Fibroblast of peridontal ligament (primary cell): Measurements from ENCODE around the gene CPLANE2.
A peak's percentile ranks its signal among the peaks of the same experiment; 100 is the strongest.
"Not testable (repeated sequence)": the region's sequence is repeated elsewhere in the genome, so short reads cannot be mapped to it uniquely, and the experiment has no call there.

Source experiments
- DNase-seq: peaks from one replicate; pipeline ENCODE4 v3.0.0-alpha.2; 2010; ENCODE audit errors: extremely low read depth

The CPLANE2 gene, protein sequence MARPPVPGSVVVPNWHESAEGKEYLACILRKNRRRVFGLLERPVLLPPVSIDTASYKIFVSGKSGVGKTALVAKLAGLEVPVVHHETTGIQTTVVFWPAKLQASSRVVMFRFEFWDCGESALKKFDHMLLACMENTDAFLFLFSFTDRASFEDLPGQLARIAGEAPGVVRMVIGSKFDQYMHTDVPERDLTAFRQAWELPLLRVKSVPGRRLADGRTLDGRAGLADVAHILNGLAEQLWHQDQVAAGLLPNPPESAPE

DNA sequence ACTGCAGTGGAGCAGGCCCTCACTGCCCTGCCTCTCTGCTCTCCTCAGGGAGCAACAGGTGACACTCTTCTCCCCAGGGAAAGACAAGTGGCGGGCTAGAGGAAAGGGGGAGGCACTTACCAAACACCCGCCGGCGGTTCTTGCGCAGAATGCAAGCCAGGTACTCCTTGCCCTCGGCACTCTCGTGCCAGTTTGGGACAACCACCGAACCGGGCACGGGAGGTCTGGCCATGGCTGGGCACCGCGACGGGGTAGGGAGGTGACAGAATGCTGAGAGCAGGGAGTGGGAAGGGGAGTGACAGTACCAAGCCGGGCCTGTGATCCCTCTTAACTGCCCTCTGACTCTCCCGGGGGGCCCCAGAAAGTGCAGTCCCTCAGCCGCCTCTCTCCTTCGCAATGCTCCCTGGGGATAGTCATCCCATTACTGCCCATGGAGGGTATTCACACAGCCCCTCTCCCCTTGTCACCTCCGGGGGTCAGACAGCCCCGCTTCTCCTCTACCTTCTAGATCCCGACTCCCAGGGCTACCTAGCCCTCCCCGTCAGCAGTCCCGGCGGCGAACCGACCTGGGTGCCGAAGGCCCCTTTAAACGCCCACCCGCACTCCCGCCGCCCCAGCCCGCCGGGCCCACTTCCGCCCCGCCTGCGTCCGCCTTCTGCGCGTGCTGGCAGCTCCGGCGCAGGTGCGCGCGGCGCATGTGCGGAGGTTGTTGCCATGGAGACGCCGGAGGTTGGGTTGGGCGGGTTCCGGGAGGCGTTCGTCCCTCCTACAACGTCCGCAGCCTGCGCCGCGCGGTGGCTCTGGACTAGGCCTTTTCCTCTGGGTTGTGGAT is at the start of gene CPLANE2:
CPLANE2 (minus strand) TSS at position 673 of the 832 bp plus-strand sequence; CDS start at position 232, 441 bp downstream.
- peak; percentile 86 for DNase-seq

DNA sequence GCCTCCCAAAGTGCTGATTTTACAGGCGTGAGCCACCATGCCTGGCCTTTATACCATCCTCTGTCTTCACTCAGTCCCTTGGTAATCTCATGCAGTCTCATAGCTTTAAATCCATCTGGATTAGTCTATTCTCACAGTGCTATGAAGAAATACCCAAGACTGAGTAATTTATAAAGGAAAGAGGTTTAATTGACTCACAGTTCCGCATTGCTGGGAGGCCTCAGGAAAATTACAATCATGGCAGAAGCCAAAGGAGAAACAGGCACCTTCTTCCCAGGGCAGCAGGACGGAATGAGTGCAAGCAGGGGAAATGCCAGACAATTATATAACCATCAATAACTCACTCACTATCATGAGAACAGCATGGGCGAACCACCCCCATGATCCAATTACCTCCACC is 49.1 kb upstream of the CPLANE2 start:
- no peak for DNase-seq

DNA sequence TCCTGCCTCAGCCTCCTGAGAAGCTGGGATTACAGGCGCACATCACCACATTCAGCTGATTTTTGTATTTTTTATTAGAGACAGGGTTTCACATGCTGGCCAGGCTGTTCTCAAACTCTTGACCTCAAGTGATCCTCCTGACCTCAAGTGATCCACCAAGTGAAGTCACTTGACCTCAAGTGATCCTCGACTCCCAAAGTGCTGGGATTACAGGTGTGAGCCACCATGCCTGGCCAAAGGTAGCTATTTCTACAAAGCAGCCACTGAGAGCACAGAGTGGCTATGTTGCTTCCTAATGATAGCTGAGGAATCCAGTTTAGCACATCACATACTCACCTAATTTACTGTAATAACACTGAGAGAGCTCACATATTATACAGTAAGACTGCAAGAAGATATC is 44.8 kb upstream of the CPLANE2 start:
- DNase-seq, result no peak

DNA sequence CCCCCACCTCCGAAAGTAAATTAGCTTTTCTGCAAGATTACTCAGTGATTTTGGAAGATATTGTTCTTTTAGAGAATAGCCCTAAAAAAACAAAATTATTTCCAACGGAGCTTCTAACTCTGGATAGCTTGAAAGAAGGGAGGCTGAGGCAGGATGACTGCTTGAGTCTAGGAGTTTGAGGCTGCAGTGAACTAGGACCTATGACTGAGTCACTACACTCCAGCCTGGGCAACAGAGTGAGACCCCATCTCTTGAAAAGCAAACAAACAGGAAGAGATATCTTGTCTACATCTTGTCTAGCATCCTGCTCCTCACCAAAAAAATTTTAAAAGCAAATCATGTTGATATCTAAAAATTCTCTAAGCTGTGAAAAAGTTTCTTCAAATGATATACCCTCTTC is 42.2 kb upstream of the CPLANE2 start:
- DNase-seq, result no peak

DNA sequence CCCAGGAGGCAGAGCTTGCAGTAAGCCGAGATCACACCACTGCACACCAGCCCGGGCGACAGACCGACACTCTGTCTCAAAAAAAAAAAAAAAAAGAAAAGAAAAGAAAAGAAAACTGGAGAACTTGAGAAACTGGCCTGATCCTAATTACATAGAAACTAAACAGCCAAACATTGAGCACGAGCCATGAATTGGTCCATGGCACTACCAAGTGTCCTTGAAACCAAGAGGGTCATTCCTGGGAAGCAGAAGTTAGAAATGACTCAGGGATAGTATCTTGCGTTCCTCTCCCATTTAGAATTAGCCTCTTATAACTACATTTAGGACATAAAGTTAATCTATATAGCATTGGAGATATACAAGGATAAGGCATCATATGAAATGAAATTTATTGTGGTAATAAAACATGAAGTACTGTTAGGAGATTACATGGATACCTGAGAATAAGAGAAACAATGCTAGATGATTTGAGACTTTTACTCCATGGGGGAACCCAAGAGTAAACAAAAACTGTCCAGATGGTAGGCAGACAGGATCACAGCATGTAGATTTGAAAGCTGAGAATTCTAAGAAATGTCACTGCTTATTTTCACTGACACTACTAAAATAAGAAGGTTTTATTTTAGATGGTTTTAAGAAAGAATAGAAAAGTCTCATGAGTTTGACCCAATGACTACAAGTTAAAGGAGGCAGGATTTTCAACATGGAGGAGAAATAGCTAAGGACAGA is 39.5 kb upstream of the CPLANE2 start:
- DNase-seq, result no peak

DNA sequence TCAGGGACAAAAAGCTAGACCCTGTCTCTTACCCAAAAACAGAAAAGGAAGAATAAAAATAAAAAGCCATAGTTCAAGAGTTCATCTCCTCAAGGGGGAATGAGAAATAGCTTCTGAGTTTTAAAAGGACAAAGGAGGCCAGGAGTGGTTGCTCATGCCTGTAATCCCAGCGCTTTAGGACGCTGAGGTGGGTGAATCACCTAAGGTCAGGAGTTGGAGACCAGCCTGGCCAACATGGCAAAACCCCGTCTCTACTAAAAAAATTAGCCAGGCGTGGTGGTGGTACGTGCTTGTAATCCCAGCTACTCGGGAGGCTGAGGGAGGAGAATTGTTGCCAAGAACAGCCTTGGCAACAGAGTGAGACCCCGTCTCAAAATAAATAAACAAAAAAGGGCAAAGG is 38.6 kb upstream of the CPLANE2 start:
- no peak for DNase-seq

DNA sequence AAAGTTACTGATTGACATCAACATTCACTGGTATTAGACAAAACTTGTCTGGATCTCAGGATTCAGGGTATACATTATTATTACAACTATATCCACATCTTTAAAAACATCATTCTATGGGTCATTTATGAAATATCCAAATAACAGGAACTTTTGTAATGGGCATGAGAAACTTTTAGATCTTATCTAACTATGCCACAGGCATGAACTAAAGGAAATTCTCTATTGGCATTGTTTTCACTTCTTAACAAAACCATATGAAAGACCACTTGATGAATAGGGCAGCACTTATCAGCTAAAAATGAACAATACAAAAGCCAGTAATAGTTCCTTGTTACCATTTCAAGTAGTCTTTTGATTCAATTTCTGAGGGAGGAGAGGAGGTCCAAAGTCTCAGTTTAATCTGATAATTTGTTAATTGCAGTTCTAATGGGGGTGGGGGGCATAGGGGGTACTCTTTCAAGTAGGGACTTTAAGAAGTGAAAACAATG is 30.8 kb upstream of the CPLANE2 start:
- DNase-seq, result no peak

DNA sequence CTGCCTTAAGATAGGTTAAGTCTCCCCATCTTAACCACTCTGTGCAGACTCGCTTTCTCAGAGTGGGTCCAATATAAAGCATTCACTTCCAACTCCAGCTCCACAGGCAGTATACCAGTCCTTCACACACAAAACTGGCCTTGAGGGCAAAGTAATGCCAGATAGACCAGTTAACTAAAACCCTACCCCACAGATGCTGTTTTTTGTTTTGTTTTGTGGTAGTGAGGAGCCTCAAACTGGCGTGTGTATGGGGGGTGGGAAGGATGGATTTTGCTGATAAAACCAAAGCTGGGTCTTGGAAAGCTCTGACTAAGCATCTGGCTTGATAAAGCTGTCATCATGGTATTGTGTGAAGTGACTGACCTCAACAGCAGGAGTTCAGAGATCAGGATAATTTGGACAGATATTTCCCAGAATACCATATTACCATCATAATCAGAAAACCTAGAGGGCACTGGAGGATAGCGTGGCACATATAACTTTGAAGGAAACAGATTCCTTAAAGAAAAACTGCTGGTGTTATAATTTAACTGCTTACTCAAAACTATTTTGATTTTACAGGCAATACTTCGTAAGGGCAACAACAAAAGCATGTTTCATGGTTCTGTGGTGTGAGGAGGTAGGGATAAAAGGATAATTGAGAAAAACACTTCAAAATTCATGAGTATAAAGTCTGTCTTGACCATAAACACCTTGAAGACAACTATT is 29.6 kb upstream of the CPLANE2 start:
- no peak for DNase-seq

DNA sequence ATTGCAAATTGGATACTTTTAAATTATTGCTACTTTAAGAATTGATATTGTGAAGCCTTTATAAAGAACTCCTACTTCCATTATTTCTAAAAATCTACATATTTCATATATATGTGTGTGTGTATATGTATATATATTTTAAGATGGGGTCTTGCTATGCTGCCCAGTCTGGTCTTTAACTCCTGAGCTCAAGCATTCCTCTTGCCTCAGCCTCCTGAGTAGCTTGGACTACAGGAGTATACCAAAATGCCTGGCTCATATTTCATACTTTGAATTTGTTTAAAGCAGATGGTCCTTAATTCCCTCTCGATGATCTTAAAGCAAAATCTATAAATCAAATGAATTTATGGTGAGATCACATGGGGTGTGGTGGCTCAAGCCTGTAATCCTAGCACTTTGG is 25.1 kb upstream of the CPLANE2 start:
- no peak for DNase-seq

DNA sequence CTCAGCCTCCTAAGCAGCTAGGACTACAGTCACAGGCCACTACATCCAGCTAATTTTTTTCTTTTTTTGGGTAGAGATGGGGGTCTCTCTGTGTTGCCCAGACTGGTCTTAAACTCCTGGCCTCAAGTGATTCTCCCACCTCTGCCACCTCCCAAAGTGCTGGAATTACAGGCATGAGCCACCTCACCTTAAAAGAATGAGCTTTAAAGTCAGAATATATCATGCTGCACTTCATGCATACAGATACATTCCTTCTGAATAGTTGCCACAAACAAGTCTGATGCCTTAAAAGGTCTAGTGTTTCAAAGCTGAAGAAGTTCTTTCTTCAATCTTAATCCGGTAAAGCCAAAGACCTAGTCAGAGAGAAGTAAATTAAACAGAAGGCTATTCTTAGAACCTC is 23.8 kb upstream of the CPLANE2 start:
- peak; percentile 39 for DNase-seq

DNA sequence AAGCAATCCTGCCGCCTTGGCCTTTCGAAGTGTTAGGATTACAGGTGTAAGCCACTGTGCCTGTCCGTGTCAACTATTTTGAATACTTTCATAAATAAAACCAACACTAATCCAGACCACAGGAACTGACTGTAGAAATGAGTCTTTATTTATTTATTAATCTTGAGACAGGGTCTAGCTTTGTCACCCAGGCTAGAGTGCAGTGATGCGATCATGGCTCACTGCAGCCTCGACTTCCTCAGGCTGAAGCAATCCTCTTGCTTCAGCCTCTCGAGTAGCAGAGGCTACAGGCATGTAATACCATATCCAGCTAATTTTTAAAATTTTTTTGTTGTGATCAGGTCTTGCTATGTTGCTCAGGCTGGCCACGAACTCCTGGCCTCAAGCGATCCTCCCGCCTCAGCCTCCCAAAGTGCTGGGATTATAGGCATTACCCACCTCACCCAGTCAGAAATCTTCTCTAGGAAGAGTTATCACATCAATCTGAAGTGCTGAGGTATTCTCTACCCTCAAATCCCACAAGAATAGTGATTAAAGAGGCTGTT is 21.7 kb upstream of the CPLANE2 start:
- no peak for DNase-seq

DNA sequence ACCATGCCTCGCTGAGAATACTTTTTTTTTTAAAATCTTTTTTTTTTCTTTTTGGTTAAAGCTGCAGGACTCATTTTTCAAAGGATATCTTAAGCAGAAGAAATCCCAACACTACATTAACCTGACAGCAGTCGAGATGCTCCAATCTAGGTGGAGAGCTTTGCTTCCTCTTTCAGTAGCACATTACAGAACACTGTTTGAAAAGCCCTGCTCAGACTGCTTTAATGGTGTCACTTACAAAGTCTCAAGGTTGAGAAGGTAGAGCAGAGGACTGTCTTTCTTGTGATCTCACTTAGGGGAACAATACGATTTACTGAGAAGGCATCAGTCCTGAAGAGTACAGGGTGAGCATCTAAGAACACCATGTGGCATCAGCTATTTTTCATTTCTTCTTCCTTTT is 21.0 kb upstream of the CPLANE2 start:
- DNase-seq, result no peak

DNA sequence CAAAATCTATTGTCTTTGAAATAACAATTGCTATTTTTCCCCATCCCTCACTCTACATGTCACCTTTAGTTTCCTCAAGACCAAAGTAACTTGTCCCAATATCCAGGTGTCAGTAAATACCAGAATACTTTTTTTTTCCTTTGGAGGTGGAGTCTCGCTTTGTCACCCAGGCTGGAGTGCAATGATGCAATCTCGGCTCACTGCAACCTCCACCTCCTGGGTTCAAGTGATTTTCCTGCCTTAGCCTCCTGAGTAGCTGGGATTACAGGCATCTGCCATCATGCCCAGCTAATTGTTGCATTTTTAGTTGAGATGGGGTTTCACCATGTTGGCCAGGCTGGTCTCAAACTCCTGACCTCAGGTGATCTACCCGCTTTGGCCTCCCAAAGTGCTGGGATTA is 20.6 kb upstream of the CPLANE2 start:
- DNase-seq, result not testable (repeated sequence)

DNA sequence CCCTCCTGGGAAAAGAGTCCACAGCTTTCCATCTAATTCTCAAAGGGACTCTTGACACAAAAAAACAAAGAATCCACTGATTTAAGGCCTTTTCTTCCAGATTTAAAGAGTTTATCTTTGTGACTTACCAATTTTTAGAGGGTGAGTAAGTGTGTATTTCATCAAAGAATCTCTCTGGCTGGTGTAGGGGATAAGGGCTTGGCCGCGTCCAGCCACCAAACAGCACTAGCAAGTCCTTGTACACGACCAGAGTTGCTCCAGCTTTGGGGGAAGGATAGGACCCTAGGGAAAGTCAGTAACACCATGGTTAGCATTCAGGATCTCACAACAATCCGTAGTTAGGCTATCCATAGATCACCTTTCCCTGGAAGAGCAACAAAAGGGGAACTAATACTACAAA is 19.5 kb upstream of the CPLANE2 start:
- DNase-seq, result no peak

DNA sequence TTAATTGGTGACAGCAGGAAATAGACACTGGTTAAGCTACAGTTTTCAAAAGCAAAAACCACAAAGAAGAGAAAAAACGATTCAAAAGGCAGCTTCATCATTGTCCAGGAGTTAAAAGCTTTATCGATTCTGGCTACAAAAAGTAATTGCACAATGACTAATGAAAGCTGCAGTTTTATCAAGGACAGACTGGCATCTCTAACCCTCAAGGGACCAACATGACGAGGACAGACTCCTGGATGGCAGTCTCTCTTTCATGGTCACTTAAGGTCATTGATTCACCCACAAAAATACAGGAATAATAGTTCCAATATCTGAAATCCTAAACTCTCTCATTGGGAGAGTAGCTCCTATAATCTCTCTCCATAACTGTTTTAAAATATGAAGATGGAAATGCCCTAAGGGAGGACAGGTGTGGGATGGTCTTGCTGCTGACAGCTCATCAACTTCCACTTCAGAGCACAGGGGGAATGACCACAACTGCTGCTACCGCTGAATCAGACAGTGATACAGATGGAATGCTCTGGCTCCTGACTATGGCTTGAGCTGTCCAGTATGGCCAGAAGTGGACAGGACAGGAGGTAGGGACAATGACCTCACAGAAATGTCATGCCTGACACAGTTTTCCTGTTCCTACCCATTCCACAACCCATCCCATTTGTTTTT is 17.4 kb upstream of the CPLANE2 start:
- no peak for DNase-seq

DNA sequence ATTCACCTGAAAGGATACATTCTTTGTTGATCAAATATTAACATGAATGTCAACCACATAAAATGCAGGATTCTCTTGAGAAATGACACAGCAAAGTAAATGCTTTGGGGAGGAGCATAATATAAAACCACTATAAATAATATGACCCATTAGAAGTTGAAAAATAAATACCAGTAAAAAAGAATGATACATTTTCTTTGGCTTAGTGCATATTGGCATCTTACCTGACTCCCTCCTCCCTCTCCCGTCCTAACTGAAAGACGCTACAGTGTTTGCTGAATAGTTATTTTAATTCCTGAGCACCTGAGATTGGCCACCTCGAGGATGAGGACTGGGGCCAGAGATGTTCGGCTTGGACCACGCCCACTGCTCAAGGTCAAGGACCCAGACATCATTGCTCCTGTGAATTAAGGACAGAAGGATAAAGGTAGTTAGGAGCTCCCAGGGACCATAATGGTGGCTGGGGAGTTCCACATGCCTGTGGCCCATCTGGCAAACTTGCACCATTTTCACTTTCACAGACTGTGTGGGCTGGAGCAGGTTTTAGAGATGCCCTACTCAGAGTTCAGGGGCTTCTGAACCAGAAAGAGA is 16.4 kb upstream of the CPLANE2 start:
- no peak for DNase-seq

DNA sequence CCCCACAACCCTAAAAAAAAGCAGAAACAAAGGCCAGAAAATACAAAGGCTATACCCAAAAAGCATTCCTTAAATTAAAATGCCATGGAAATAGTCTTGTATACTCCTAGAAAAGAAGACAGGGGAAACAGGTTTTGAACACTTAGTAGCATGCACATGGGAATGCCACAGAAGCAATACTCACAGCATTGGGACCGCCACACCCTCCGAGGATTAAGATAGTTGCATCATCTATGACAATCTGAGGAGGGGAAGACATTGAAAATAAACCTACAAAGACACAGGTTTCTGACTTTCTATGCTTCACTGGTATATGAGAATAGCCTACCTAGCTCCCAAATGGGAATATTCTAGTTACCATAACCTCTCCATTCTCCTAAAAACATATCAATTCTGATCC is 15.9 kb upstream of the CPLANE2 start:
- DNase-seq, result no peak

DNA sequence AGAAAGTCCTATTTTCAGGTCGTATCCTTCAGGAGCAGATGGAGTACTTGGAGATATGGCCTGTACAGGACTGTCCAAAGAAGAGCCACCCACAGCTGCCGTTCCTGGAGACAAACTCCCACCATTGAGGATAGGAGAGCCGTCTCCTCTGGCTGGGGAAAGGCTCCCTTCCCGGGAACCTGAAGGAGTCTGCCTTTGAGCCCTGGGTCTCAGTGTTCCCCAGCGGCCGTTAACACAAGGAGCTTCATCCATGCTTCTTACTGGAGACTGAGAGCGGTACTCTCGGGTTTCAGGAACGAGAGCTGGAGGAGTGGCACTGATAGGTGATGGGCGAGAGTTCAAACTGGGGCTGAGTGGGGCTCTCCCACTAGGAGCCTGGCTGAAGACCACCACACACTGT is 14.4 kb upstream of the CPLANE2 start:
- DNase-seq, result no peak

DNA sequence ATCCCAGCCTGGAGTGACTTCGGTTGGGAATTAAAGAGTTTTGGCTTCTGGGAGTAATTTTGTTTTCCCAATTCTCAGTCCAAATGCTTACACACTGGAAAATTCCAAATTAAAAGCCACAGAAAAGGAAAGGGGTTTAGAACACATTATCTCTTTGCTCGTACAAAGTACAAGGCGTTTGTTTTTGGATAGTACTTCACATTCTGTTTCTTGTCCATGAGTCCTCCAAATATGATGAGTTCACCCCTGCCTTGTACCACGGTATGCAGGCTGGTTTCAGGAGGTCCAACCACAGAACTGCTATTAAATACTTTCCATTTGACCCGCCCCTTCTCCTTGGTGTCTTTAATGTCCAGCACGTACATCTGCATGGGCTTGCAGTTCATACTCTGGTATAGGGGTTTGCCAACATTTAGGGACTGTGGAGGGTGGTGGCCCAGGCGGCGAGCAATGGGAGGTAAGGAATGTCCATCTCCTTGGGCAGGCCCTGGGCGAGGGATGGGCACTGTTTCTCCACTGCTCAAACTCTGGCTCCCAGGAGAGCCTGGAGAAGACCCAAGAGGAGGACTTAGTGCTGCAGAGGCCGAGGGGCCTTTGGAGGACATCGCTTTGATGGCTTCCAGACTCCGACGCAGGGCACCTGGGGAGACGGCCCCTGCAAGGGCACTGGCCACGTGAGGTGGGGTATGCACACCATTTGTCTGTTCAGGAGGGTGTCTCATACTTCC is 13.7 kb upstream of the CPLANE2 start:
- DNase-seq, result peak; percentile 45
